GM19468 (cell line): Measurements from ENCODE around the gene SFSWAP.

Source experiments
- ATAC-seq: cut with Tn5 transposase; IDR thresholded peaks from one replicate; pipeline ENCODE4 v1.9.1; 2021; ENCODE audit warnings: mild to moderate bottlenecking, moderate library complexity, moderate number of reproducible peaks; ENCODE audit not compliant: unreplicated experiment; ENCODE audit errors: extremely low read depth

SFSWAP gene

DNA sequence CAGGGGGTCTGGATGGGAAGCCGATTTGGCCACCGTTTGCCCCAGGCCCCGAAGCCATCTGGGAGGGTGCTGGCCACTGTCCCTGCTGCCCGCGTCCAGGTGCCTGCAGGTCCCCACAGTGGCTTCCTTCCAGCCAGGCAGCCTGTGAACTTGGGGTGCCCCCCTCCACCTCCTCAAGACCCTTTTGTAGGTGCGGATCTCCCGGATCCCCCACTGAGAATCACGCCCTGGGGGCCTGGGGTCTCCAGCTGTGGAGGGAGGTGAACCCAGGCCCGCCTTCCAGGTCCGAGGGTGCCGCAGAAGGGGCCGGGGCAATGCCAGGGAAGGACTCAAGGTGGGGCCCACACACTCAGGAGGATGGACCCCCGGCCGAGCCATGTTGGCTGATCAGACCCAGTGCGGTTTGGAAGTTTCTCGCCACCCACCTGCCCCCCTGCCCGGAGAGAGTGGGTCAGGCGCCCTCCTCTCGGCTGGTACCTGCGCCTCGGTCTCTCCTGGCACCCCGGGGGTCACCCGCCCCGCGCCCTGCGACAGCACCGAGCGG lies 119.0 kb downstream of the SFSWAP start:
- ATAC-seq, result no peak

DNA sequence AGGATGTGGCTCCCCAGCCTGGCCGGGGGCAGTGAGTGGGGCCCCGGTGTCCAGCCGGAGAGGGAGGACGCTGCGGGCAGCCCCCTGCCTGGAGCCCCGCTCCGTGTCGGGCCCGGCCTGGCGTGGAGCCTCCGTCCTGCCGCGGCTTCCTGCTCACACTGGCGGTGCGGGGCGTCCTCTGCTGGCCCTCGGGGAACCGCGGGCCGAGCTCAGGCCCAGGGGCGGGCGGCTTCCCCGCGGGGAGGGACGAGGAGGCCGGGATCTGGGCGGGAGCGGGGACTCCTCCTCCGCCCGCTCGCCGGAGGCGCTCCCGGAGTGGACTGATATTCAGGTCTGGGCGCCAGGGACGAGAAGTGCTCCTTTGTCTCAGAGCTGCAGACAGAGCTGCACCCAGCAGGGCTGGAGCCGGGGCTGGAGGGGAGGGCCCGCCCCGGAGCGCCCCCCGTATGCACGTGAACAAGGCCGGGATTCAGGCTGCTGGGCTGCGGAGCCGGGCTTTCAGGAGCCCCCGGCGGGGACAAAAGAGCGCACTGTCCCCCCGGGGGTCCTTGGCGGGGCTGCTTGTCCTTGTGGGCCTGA lies 119.5 kb downstream of the SFSWAP start:
- ATAC-seq, result no peak

DNA sequence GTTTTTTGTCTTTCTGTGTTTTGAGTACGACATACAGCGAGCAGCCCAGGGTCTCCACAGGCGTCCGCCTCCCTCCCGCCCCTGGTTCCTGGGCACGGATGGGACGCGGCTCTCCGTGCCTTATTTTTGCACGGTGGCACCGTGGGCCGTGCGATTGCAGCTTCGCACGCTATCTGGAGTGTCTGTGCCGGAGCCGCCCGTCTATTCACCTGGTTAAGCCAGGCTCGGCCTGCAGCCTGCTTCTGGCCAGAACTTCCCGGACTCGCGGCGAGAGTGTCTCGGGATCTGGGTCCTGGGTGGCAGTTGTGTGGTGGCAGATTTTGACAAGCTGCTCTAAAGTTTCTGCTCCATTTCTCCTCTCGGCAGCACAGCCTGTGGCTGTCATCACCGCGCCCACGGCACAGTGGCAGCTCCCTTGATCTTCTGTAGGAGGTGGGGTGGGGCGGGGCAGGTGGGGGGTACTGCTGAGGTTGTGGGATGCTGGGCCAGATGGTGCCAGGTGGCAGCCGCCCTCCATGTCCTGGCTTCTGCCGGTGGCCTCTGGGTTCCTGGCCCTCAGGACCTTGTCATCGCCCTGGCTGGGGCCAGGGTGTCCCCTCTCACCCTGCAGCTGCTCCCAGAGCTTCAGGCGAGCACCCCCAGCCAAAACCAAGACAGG lies 120.2 kb downstream of the SFSWAP start:
- no peak for ATAC-seq

- no peak for ATAC-seq
These were observed 120.7 kb downstream of the SFSWAP start for GRCh38 chr12:131831635-131832041.

DNA sequence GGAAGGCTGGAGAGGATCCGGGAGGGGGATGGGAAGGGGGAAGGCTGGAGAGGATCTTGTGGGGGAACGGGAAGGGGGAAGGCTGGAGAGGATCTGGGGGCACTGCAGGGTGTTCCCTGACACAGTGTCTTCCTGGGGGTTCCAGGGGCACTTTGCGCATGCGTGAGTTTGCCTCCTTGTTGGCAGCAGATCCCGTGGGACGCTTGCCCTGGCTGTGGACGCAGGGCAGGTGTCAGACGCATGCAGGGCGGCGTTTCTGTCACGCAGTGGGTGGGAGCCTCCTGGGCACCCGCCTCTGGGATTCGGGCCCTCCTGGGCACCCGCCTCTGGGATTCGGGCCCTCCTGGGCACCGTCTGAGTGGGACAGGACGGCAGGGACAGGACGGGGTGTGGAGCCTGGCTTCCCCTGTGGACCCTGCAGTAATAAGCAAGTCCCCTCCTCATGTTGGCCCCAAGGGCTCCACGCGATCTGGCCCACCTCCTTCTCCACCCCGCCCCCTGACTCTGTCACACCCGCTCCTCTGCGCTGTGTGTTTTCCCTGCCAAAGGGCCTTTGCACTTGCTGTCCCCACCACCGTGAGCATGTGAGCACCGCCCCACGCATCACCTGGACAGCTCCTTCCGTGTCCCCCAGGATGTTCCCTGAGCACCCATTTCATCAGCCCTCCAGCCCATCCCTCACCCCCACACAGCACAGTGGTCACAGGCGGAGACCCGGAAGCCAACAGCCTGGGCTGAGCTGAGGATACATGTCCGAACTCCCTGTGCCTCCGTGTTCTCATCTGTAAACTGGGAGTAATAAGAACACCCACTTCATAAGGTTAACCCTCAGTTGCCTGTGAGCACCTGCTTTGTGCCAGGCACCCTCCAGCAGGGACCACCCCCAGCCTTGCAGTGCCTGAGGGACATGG lies 121.7 kb downstream of the SFSWAP start:
- ATAC-seq, result no peak

- ATAC-seq, result no peak
These were observed 122.5 kb downstream of the SFSWAP start for GRCh38 chr12:131833288-131833895.

DNA sequence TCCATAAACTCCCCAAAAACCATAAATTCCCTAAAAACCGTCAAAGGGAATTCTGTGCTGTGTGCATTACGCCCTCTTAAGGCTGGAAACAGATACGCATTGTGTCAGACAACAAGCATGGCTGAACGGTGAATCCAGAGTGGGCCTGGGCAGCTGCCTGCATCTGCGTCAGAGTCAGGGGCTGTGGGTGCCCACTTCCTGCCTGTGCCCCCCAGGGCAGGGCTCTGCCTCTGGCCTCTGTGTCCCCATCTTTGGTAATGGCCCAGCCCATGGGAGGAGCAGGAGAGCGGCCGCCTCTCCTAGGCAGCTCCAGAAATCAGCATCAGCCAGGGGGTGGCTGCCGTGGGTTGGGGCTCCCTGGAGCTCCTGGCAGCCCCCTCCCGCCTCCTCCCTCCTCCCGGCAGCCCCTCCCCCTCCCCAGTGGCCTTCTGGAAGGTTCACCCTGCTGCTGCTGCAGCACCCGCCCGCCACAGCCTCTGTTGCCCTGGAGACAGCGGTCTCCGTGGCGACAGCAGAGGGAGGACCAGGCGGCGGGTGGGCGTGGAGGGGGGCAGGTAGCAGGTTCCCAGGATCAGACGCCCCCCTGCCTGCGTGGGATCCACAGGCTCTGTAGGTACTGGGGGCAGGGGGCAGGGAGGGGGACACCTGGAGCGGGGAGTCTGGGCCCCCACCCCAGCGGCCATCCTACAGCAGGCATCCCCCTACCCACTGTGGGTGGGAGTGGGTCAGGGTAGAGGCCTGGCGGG lies 123.2 kb downstream of the SFSWAP start:
- no peak for ATAC-seq

DNA sequence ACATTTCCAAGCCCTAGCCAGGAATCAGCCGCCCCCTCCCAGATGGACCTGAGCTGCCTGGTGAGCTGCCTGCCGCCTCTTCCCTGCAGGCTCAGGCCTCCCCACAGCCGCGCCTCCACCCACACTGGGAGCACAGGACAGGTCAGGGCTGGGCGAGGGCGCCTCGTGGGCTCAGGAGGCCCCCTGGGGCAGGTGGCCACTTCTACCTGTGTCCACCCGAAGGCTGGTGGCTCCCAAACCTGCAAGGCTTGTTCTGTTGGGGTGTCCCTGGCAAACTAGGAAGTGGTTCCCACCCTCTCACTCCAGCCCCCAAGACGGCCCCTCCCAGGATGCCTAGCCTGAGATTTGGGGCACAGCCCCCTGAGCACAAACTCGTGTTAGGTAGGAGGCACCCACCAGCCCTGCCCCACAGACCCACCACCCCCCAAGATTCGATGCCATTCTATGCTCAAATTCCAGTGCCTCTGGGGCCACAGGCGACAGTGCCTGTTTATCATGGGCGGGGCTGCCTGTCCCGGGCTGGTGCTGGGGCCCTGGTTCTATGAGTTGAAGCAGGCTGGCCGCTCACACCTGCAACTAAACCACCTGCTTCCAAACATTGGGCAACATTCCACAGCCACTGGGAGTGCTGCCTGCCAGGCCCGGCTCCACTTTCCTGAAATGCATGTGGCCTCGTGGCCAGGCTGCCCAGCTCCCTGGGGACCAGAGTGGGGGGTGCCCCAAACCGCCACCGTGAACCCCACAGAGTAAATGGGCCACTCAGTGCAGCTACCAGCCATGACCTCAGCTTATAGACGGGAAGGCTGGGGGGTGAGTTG lies 124.1 kb downstream of the SFSWAP start:
- ATAC-seq, result no peak

GRCh38 chr12:131835616-131836171 lies 124.8 kb downstream of the SFSWAP start:
- ATAC-seq, result no peak

- no peak for ATAC-seq
These were observed 125.3 kb downstream of the SFSWAP start for GRCh38 chr12:131836193-131836592.

DNA sequence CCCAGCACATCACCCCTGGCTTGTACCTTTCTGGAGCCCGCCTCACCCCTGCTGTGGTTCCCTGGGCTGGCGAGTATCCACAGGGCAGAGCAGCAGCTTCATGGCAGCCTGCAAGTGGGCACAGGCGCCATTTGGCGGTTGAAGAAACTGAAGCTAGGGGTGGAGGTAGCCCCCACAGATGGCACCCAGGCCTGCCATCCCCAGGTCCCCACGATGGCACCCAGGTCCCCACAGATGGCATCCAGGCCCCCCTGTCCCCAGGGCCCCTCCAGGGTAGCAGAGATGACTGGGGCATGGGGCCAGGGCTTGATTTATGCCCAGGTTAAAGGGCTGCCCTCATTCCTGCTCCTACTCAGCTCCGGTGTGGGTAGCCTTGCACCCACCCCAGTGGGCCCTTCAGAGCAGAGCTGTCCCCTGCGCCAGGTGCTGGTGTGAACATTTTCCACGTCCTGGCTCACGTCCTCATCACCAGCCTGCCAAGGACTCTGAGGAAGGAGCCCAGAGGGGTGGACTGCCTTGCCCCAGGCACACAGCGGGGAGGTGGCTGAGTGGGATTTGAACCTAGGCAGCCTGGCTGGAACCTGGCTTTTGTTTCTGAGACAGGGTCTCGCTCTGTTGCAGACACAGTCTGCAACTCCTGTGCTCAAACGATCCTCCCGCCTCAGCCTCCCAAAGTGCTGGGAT lies 126.0 kb downstream of the SFSWAP start:
- no peak for ATAC-seq

- ATAC-seq, result no peak
These were observed 129.9 kb downstream of the SFSWAP start for GRCh38 chr12:131840643-131841416.

GRCh38 chr12:131841547-131841946 lies 130.7 kb downstream of the SFSWAP start:
- ATAC-seq, result no peak

- ATAC-seq, result no peak
These were observed 131.3 kb downstream of the SFSWAP start for GRCh38 chr12:131842169-131842568.

DNA sequence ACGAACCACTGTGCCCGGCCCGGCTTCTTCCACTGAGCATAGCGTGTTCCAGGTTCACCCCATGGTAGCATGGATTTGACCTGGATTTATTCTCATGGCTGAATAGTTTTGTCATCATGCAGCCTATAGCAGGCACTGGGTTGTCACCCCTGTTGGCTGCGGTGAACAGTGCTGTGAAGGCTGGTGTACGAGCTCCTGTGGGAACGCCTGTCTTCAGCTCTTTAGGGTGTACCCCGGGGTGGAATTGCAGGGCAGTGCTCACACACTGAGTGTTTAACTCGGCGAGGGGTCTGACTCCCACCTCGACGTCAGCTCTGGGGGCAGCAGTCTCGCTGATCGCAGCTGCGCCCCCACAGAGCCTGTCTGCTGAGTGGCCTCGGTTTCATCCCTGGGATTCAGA lies 132.6 kb downstream of the SFSWAP start:
- no peak for ATAC-seq

DNA sequence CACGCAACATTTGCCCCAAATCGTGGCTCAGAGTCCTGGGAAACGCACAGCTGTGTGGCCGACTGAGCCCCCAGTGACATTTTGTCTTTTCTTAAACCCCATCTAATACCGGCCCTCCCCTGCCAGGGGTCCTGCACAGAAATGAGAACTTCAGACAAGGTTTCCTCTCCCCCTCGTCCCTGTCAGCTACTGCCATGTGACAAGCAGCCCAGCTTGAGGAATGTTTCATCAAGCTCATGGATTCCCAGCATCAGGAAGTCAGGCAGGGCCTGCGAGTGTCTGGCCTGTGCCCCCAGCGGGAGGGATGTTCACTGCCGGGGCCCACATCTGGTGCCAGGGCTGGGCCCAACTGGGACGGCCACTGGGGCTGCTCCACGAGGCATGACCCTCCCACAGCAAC lies 133.2 kb downstream of the SFSWAP start:
- ATAC-seq, result no peak

GRCh38 chr12:131844656-131845055 lies 133.8 kb downstream of the SFSWAP start:
- ATAC-seq, result no peak
